ENCODE data around the gene ZSCAN31.

GRCh38 chr6:28351493-28351925, 15.6 kb upstream of the ZSCAN31 start:
- TF ChIP-seq ZNF384 (IDR thresholded peaks at IDR 0.05) (no peak), SUZ12 (IDR thresholded peaks at IDR 0.05) (no peak), FOXM1 (IDR thresholded peaks at IDR 0.05; ENCODE audit: borderline replicate concordance) (no peak)

Data from HEK293T (cell line).